ENCODE measurements around the gene PLA2G2F. TPM values are rescaled to one million over a fixed set of nuclear protein-coding genes. Genes with fewer than 3 reads are reported as not detected.

PLA2G2F gene
- total and polyA plus RNA-seq, 2 of the 13 experiments (the other 11 are each of a cell fraction or from before 2014, with no cell fraction given) = not detected

GRCh38 chr1:20190256-20191160 is 51.4 kb downstream of the PLA2G2F start:
- no TSS peak for BruUV-seq (replicated peaks)
- Histone ChIP-seq H4K20me1 (ENCODE audit: insufficient read depth, low read length) (no peaks in the 10 kb centered on the region), H3K4me3 (replicated peaks in 1 of 3; ENCODE audit: insufficient read depth in 1 of 3, low read depth in 2 of 3, low read length in 3 of 3) (no peak overlapping the region), H3K36me3 (replicated peaks in 1 of 2; ENCODE audit: control insufficient read depth in 1 of 2, insufficient read depth in 2 of 2, low read length in 2 of 2) (no peaks in the 10 kb centered on the region), H3K9ac (ENCODE audit: insufficient read depth, low read depth, low read length) (no peak overlapping the region), H3K4me2 (ENCODE audit: low read depth, low read length) (no peak overlapping the region), H3K9me3 (ENCODE audit: low read length) (no peaks in the 10 kb centered on the region), H3K79me2 (ENCODE audit: insufficient read depth, low read length) (no peaks in the 10 kb centered on the region), H3K27ac (ENCODE audit: extremely low read length, insufficient read depth, low read length) (no peak overlapping the region), H3K4me1 (ENCODE audit: insufficient read depth, low read length) (peaks cover 16% of the 10 kb centered on the region), H2AFZ (ENCODE audit: low read length) (no peak overlapping the region), H3K27me3 (ENCODE audit: control insufficient read depth in 1 of 2, insufficient read depth in 2 of 2, low read length in 2 of 2) (peaks cover 2 to 54% of the 10 kb centered on the region in 2 experiments; a peak in 4 of 5 replicates)
- no peak for FAIRE-seq
- no peak for ATAC-seq
- ChIA-PET CTCF (ENCODE audit: low intra/inter-chr PET ratio, low total read pairs) (no interaction called here), POLR2A (no interaction called here)
- TF ChIP-seq BCL6 (CRISPR knock-in tag; IDR thresholded peaks at IDR 0.05) = no peak
- TF ChIP-seq GPN1 (CRISPR knock-in tag; IDR thresholded peaks at IDR 0.05; ENCODE audit: borderline replicate concordance) = no peak
- no peak for TF ChIP-seq SIN3B (IDR thresholded peaks at IDR 0.05; ENCODE audit: low read length)
- TF ChIP-seq ZUFSP (CRISPR knock-in tag; IDR thresholded peaks at IDR 0.05; ENCODE audit: borderline replicate concordance) = no peak
- no peak for TF ChIP-seq KIAA2018 (CRISPR knock-in tag; IDR thresholded peaks at IDR 0.05; ENCODE audit: borderline replicate concordance)
- TF ChIP-seq ZNF260 (CRISPR knock-in tag; IDR thresholded peaks at IDR 0.05; ENCODE audit: borderline replicate concordance, low read depth) = no peak
- TF ChIP-seq NFYC (CRISPR knock-in tag; IDR thresholded peaks at IDR 0.05) = no peak
- TF ChIP-seq ZNF124 (CRISPR knock-in tag; IDR thresholded peaks at IDR 0.05) = no peak
- TF ChIP-seq TBX3 (IDR thresholded peaks at IDR 0.05; ENCODE audit: borderline replicate concordance) = no peak
- no peak for TF ChIP-seq ZNF678 (CRISPR knock-in tag; IDR thresholded peaks at IDR 0.05)
- no peak for TF ChIP-seq ZNF253 (CRISPR knock-in tag; IDR thresholded peaks at IDR 0.05; ENCODE audit: borderline replicate concordance)
- no peak for TF ChIP-seq ZMAT3 (CRISPR knock-in tag; conservative IDR thresholded peaks at IDR 0.05)
- TF ChIP-seq KDM5B (CRISPR knock-in tag; IDR thresholded peaks at IDR 0.05; ENCODE audit: borderline replicate concordance) = no peak
- WGBS (ENCODE audit: low lambda C conversion rate) = 57% methylated on average over 14 of the region's 19 CpGs
- intact Hi-C loops (cut with micrococcal nuclease; ENCODE audit: unreplicated experiment) = no loop called here
- in situ Hi-C loops (cut with HindIII; ENCODE audit: extremely low pct_ligation_motif_present, low pct_unique_long_range_greater_than_20kb) = loop anchor here (10.0 kb wide), 1 partner anchor 216 kb away; the partner anchor contains the start of gene PLA2G2A
- no peak for DNase-seq (ENCODE audit: low spot score)
